ENCODE results near the gene DOCK9.

- TF ChIP-seq EZH2 (IDR thresholded peaks at IDR 0.05; ENCODE audit: low read depth, unreplicated experiment): no peak
- TF ChIP-seq, protein P1, sequence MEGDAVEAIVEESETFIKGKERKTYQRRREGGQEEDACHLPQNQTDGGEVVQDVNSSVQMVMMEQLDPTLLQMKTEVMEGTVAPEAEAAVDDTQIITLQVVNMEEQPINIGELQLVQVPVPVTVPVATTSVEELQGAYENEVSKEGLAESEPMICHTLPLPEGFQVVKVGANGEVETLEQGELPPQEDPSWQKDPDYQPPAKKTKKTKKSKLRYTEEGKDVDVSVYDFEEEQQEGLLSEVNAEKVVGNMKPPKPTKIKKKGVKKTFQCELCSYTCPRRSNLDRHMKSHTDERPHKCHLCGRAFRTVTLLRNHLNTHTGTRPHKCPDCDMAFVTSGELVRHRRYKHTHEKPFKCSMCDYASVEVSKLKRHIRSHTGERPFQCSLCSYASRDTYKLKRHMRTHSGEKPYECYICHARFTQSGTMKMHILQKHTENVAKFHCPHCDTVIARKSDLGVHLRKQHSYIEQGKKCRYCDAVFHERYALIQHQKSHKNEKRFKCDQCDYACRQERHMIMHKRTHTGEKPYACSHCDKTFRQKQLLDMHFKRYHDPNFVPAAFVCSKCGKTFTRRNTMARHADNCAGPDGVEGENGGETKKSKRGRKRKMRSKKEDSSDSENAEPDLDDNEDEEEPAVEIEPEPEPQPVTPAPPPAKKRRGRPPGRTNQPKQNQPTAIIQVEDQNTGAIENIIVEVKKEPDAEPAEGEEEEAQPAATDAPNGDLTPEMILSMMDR (conservative IDR thresholded peaks at IDR 0.05; ENCODE audit: low read depth in 2 of 2): no peak
- TF ChIP-seq, protein P2, sequence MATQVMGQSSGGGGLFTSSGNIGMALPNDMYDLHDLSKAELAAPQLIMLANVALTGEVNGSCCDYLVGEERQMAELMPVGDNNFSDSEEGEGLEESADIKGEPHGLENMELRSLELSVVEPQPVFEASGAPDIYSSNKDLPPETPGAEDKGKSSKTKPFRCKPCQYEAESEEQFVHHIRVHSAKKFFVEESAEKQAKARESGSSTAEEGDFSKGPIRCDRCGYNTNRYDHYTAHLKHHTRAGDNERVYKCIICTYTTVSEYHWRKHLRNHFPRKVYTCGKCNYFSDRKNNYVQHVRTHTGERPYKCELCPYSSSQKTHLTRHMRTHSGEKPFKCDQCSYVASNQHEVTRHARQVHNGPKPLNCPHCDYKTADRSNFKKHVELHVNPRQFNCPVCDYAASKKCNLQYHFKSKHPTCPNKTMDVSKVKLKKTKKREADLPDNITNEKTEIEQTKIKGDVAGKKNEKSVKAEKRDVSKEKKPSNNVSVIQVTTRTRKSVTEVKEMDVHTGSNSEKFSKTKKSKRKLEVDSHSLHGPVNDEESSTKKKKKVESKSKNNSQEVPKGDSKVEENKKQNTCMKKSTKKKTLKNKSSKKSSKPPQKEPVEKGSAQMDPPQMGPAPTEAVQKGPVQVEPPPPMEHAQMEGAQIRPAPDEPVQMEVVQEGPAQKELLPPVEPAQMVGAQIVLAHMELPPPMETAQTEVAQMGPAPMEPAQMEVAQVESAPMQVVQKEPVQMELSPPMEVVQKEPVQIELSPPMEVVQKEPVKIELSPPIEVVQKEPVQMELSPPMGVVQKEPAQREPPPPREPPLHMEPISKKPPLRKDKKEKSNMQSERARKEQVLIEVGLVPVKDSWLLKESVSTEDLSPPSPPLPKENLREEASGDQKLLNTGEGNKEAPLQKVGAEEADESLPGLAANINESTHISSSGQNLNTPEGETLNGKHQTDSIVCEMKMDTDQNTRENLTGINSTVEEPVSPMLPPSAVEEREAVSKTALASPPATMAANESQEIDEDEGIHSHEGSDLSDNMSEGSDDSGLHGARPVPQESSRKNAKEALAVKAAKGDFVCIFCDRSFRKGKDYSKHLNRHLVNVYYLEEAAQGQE (IDR thresholded peaks at IDR 0.05; ENCODE audit: unreplicated experiment): no peak
- TF ChIP-seq POLR2AphosphoS5 (IDR thresholded peaks at IDR 0.05; ENCODE audit: low read depth): no peak
Measured at GRCh38 chr13:99004978-99005377, 27.1 kb upstream of the DOCK9 start.
